GM23338 (cell line): ENCODE measurements around the gene AP1S1.

Experiments
- CREB1 ChIP-seq: fragments of 250-450 bp; sonication (Bioruptor Pico); IDR thresholded peaks from 2 replicates; pipeline ENCODE4 v1.5.0; 2020; ENCODE audit warnings: low read depth, mild to moderate bottlenecking, moderate library complexity
- CTCF ChIP-seq, 2 experiments: fragments of 200-600 bp in 1 of 2; sonication (generic) in 1 of 2; conservative IDR thresholded peaks; 2 replicates each; pipeline versions ENCODE4 v1.5.1 to v1.6.1; 2016 to 2017; ENCODE audit warnings: antibody characterized with exemption in 2 of 2, low read depth in 2 of 2, mild to moderate bottlenecking in 2 of 2, moderate library complexity in 1 of 2
- ETS1 ChIP-seq: IDR thresholded peaks from 2 replicates; pipeline ENCODE4 v1.6.1; 2016; ENCODE audit warnings: antibody characterized with exemption
- EZH2 ChIP-seq: fragments of 200-600 bp; sonication (generic); IDR thresholded peaks from one replicate; pipeline ENCODE4 v1.8.0; 2017; ENCODE audit warnings: antibody characterized with exemption, mild to moderate bottlenecking, low read depth; ENCODE audit not compliant: unreplicated experiment
- EZH2phosphoT487 ChIP-seq: fragments of 200-600 bp; sonication (generic); IDR thresholded peaks from one replicate; pipeline ENCODE4 v1.8.1; 2018; ENCODE audit warnings: antibody characterized with exemption; ENCODE audit not compliant: unreplicated experiment
- JUNB ChIP-seq: IDR thresholded peaks from one replicate; pipeline ENCODE4 v1.6.1; 2016; ENCODE audit warnings: antibody characterized with exemption; ENCODE audit not compliant: unreplicated experiment
- NANOG ChIP-seq: IDR thresholded peaks from 2 replicates; pipeline ENCODE4 v1.6.1; 2016; ENCODE audit warnings: antibody characterized with exemption, borderline replicate concordance
- POLR2AphosphoS5 ChIP-seq: IDR thresholded peaks from 2 replicates; pipeline ENCODE4 v1.6.1; 2016; ENCODE audit warnings: antibody characterized with exemption, low read depth
- REST ChIP-seq: IDR thresholded peaks from one replicate; pipeline ENCODE4 v1.6.1; 2018; ENCODE audit warnings: antibody characterized with exemption; ENCODE audit not compliant: unreplicated experiment
- STAT1 ChIP-seq: IDR thresholded peaks from one replicate; pipeline ENCODE4 v1.6.1; 2016; ENCODE audit warnings: antibody characterized with exemption; ENCODE audit not compliant: unreplicated experiment
- ZNF114 ChIP-seq: fragments of 250-450 bp; sonication (Bioruptor Pico); IDR thresholded peaks from 2 replicates; pipeline ENCODE4 v1.5.0; 2020; ENCODE audit warnings: mild to moderate bottlenecking, moderate library complexity
- ZNF331 ChIP-seq: fragments of 250-450 bp; sonication (Bioruptor Pico); IDR thresholded peaks from 2 replicates; pipeline ENCODE4 v1.5.0; 2020; ENCODE audit warnings: low read depth, mild to moderate bottlenecking, moderate library complexity
- ZNF462 ChIP-seq: fragments of 250-450 bp; sonication (Bioruptor Pico); IDR thresholded peaks from 2 replicates; pipeline ENCODE4 v1.5.0; 2020; ENCODE audit warnings: mild to moderate bottlenecking, moderate library complexity

- TF ChIP-seq CTCF (conservative IDR thresholded peaks at IDR 0.05; ENCODE audit: low read depth in 2 of 2) (no peak), CREB1 (CRISPR knock-in tag) (no peak), EZH2 (no peak), EZH2phosphoT487 (no peak), POLR2AphosphoS5 (no peak), ZNF462 (CRISPR knock-in tag) (no peak), REST (no peak), ZNF331 (CRISPR knock-in tag) (no peak), ETS1 (no peak), JUNB (no peak), ZNF114 (CRISPR knock-in tag) (no peak), STAT1 (no peak), NANOG (no peak)
Measured at GRCh38 chr7:101111261-101111660, 43.0 kb upstream of the AP1S1 start.
